GM19438 (cell line): ENCODE data around the gene PEF1.

ENCODE experiments used
- ATAC-seq: cut with Tn5 transposase; IDR thresholded peaks from one replicate; pipeline ENCODE4 v1.9.1; 2021; ENCODE audit warnings: low read depth; ENCODE audit not compliant: unreplicated experiment

The PEF1 gene

DNA sequence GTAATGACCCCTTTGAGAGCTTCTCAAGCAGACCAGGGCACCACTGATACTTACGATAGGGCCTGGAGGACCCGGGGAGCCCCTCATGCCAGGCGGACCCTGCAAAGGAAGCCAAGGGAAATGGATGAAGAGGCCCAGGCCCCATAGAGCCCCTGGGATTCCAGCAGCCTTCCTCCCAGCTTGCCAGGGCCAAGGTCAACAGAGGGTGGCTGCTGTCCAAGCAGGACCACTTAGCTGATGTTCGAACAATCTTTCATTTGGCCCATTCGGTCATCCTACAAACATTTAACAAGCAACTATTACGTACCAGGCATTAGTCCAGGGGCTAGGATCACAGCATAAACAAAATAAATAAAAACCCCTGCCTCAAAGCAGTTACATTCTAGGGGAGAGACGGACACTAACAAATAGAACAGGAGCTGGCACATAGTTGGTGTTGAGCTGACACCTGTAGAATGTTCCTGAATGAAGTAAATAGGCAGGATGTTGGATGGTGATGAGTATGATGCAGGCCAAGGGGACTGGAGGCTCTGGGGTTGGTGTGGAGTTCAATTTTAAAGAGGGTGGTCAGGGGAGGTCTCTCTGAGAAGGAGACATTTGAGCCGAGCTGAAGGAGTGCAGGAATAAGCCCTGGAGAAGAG lies 27.0 kb upstream of the PEF1 start:
- no peak for ATAC-seq

DNA sequence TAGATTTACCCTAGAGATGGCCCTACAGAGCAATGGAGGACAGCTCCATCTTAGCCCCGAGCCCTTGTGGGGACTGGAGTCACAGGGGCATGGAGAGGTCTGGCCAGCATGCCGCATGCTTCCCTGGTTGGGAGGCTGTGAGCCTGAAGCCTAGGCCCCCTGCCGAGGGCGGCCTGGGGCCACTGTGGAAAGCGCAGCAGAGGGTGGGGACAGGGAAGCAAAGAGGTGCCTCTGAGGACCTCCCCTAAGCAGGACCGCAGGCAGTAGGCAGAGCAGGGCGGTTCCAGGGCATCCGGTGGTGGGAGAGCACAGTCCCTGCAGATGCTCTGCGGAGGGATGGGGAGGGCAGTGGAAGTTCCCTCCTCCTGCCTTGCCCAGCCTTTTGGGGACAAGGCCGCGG lies 26.5 kb upstream of the PEF1 start:
- ATAC-seq, result no peak

DNA sequence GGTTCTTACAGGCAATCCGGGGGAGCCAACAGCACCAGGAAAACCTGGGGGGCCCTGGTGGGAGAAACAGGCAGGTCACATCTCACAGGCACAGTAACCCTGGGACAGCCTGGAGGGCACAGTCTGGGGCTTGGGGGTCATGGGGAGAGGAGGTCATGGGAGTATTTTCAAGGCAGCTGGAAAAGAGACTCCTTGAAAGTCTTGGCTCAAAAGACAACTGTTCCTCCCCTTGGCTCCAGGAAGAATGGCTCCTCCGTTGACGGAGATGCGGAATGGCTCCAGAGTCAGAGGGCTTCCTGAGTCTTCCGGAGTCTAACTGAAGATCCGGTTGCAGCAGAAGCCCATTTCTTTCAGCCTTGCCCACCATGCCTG lies 25.9 kb upstream of the PEF1 start:
- no peak for ATAC-seq

DNA sequence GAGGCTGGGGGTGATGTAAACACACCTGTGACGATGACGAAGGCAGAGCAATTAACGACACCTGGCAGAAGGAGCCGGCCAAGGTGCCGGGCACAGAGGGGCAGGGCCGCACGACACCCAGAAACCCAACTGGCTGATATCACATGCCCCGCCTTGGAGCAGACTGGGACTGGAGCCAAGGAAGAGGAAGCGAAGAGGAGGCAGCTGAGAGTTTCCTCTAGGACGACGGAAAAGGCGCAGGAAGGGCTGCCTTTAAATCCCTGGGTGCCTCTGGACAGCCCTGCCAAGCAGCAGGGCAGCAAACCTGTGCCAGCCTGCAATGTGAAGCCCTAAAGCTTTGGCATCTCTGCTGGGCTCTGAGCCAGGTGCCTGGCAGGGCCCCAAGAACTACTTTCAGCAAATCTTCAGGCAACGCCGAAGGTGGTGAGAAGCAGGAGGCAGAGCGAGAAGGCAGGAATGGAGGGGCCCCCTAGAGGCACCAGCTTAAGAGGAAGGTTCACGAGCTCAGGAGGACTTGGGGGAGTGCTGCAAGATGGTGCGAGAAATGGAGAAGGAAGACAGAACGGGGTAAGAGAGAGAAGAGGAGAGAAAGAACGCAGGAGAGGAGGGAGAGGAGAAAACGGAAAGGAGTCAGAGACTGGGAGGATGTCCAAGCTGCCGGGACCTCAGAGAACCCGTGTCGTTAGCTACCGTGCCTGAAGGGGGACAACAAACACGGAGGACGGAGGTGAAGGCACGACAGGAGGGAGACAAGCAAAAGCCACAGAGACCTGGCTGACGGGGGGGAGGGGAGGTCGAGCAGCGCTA lies 25.3 kb upstream of the PEF1 start:
- ATAC-seq, result no peak

DNA sequence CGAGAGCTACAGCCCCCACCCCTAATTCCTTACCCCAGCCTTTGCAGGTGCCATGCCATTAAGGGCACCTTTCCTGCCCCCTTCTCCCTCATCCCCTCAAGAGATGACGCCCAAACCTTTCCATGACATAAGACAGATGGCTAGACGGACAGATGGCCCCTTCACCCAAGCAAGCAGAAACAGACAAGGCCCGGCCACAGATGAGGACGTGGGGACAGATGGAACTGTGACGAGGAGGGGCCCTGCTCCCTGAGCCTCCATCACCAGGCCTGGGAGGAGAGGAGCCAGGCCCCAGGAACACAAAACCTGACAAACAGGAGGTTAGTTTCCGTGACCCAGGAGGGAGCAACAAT lies 24.7 kb upstream of the PEF1 start:
- ATAC-seq, result no peak

DNA sequence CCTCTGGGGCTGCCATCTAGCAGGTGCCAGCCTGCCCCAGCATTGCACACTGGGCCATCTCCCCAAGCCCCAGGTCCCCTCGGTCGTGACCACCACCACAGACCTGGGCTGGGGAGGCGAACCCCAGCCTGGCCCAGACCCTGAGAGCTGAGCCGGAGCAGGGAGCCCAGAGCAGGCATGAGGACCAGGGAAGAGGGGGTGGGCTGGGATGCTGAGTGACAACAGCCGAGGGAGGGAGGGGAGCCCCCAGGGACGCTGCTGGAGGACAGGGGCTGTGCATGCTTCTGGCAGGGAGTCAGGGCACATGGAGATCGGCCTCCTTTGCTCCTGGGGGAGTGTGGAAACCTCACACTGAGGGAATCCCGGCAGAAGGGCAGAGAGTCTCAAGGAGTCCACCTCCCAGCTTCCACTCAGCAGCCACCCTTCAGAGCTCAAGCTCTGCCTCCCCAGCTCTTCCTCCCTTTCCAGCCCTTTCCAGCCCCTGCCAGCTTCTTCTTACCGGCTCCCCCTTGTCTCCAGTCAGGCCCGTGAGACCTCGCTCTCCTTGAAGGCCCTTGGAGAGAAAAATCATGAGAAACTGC lies 23.7 kb upstream of the PEF1 start:
- no peak for ATAC-seq

DNA sequence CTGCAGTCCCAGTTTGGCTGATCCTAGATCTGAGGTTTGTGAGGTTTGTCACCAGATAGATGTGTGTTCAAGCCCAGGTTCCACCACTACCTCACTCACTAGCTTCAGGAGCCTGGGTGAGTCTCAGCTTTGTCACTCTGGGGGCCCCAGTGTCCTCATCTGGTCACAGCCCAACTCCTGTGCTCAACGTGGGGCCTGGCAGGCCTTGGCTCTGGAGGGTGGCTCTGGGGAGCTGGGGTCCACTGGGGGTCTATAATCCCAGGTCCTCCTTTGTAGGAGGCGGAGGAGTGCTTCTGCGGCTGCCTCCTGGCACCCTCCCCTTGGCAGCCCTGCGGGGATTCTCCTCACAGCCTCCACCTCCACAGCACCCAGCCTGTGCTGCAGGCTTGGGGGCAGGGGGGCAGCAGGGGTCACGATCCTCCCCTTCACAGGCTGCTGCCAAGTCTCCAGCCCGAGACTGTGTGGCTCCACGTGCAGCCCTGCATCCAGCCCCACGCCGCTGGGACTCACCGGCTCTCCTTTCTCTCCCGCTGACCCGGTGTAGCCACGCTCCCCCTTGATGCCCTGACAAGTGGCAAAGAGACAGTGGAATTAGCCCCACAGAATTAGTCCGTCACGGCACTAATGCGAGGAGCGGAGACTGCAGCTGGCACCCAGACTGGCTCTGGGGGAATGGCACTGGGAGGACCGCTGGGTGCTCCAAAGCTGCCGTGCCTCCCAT lies 22.5 kb upstream of the PEF1 start:
- no peak for ATAC-seq

DNA sequence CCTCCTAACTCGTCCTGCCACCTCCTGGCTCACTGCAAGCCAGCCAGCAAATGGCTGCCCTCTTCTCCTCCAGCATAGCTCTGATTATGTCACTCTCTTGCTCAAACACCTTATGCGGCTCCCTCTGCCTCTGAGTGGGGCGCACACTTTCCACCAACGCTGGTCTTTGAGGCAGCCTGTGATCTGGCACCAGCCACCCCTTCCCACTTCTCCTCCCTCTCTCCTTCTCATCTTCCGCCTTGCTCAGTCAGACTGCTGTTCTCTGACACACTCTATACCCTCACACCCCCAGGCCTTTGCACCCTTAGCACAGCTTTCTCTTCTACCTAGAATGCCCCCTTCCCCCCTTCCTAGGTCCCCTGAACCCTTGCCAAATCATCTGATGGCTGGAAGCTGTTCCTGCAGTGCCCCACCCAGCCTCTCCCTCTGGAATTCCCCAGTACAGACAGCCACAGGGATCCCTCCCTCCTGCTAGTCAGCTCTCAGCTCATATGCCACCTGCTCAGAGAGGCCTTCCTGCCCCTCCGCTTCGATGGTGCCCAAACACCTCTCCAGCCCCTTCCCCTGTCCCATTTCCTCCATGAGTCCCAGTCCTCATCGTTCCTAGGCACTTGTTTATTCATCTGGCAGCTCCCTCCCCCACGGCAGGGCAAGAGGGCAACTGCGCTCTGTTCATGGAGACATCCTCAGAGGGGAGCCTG lies 21.7 kb upstream of the PEF1 start:
- ATAC-seq, result no peak

DNA sequence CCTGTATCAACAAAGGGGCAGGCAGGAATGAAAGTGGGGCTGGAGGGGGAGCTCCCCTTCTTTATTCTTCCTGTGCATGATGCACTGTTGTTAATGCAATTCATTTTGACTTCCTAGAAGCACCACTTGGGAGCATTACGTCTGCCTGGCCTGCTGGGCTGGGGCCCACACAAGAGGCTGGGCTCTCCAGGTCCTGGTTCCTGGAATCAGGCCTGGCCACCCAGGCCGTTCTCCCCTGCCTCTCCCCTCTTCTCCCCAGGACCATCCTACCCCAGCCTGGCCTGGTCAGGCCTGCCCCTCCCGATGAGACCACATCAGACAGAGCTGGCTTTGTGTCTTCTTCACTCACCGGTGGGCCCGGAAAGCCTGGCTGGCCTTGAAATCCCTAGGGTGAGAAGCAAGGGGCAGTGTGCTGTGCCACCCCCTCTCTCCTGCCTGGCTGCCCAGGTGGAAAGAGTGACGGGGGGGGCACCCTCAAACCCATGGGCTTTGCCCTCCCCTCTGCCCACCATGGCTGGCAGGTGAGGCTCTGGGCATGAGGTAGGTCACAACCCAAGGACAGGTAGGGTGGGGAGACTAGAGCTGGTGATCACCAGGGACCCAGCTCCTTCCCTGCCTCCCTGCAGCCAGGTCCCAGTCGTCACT lies 20.7 kb upstream of the PEF1 start:
- no peak for ATAC-seq

DNA sequence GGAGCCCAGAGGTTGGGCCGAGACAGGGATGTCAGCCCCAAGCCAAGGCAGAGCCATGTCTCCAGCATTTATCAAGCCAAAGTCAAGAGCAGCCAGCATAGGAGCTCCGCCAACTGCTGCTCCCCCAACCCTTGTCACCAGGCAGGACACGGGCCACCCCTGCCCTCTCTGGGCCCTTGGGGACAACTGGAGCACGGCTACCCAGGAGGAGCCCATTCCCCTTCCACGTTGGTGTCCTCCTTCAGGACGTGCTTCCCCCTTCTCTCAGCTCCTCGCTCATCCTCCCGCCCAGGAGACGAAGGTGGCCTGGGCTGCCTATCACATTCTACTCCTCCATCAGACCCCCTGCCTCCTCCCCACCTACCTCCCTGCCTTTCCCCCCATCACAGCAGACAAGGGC lies 19.9 kb upstream of the PEF1 start:
- ATAC-seq, result no peak

DNA sequence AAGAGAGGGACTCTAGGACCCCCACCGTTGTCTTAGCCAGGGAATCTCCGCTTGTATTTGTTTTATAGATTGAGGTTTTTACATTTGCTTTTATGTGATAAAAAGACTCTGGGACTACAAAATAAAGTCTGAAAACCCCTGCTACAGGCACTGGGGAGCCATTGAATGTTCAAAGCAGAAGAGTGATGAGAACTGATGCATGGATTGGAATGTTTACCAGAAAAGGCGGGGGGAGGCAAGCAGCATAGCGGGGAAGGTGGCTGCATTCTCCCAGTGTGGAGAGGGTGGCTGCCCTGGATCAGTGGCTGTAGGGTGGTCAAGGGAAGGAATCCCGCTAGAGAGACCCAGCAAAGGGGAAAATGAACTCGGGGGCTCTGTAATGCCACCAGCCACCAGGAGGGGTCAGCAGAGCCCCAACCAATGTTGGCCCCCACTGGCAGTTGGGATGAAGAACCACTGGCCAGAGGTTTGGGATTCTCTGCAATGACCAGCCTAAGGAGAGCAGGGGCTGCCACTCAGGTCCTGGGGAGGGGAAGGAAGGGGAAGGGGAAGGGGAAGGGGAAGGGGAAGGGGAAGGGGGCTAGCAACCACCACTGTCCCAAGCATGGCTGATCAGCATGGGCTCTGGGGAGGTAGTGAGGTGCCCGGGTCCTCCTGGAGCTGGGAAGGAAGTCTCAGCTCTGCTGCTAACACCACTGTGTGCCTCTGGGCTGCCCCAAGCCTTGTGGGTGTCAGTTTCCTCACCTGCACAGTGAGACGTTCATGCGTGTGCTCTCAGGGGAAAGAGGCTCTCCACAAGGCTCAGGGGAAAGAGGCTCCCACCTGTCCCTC lies 19.2 kb upstream of the PEF1 start:
- no peak for ATAC-seq

DNA sequence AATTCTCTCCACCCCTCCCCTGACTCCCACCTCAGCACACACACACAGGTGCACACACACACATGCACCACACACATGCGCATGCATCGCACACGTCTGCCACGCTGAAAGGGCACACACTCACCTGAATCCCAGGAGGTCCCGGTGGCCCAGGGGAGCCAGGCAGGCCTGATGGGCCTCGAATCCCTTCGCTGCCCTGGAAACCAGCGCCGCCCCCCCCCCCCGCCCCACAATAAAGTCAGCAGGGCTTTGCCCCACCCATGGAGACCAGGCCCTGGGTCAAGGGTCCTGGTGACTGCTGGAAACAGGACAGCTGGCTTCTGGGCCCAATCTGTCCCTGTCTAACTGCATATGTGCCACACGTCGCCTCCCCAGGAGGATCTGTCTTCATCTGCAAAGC lies 17.8 kb upstream of the PEF1 start:
- ATAC-seq, result no peak

DNA sequence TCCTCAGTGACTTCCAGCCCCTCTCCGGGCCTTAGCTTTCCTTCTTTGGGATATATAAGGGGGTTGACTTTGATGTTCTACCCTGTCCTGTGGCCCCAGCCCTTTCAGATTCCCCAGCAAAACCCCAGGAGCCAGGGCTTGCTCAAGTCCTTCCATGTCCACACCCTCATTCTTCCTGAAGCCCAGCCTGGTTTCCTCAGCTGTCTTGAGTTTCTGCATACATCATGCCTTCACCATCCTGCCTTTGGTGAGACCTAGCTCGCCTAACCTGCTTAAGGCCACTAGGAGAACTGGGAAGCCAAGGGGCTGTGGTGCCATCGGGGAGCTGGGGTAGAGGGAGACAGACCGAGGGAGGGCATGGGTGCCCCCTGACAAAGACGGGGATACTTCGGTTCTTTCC lies 17.2 kb upstream of the PEF1 start:
- ATAC-seq, result no peak

DNA sequence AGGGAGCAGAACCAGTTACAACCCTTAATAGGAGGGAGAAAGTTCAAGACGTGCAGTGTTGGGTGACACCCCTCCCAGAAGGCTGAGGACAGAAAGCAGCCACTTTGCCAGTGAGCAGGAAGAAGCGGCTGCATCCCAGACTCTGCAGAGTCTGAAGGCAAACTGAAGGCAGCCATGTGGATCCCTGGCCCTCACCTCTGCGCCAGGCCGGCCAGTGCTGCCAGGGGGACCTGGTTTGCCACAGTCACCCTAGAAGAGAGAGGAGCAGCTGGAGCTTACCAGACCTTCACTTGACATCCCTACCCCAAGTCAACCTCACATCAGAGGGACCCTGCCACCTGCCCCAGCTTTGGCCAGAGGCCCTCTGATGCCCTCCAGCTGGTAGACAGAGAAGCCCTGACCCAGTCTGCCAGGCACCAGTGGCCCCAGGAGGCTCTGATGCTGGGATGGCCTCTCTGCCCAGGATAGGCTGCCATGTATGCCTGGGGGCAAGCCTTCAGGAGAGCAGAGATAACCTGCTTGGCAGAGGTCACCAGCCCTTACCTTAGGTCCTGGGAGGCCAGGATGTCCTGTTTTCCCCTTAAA lies 16.3 kb upstream of the PEF1 start:
- ATAC-seq, result no peak

DNA sequence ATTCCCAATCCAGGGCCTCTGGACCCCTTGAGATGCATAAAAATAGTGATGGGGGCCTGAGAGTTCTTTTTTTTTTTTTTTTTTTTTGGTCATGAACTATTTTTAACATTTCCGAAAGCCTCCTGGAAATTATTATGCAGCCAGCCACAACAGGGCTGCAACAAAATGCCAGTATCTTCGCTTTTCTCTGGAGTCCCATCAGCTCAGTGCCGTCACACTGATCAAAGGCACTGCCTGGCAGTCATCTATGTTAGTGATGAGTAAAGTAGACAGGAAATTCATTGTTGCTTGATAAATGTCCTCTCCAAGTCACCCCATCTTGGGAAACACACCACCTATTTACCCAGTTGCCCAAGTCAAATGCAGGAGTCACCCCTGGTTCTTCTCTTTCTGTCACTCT lies 15.2 kb upstream of the PEF1 start:
- ATAC-seq, result no peak

DNA sequence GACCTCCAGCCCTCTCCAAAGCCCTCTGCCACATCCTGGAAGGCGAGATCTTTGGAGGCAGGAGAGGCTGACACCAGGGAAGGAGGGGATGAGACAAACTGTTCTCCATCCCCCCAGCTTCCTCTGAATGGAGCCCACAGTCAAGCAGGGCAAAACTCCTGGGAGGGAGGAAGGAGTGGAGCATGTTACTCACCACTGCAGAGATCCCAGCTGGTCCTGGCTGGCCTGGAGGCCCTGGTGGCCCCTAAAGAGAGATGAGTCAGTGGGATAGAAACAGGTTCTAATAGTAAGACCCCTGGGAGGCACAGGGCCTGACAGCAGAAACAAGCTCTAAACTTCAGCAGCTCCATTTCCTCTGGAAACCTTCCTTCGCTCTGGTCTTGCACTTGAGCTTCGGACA lies 14.0 kb upstream of the PEF1 start:
- no peak for ATAC-seq

DNA sequence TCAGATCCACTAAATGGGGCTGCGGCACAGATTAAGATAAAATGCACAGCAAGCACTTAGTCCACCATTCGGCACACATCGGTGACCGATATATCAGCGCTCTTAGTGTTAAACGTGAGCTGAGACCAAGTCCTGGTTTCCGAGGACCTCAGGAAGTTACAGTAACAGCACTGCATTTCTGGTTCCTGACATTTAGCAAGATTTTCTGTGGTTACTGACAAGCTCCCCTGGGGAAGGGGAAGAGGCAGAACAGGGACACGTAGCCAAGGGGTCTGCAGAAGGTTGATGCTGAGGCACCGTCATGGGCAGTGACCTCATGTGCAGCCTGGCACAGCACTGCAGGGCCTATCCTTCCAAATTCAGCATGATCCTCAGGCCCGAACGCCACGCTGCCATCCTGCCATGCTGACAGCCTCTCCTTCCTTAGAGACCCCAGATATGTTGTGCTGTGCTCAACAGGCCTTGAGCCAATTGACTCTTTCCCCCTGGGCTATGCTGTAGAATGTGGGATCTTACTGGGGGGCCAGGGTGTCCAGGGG lies 13.4 kb upstream of the PEF1 start:
- no peak for ATAC-seq

DNA sequence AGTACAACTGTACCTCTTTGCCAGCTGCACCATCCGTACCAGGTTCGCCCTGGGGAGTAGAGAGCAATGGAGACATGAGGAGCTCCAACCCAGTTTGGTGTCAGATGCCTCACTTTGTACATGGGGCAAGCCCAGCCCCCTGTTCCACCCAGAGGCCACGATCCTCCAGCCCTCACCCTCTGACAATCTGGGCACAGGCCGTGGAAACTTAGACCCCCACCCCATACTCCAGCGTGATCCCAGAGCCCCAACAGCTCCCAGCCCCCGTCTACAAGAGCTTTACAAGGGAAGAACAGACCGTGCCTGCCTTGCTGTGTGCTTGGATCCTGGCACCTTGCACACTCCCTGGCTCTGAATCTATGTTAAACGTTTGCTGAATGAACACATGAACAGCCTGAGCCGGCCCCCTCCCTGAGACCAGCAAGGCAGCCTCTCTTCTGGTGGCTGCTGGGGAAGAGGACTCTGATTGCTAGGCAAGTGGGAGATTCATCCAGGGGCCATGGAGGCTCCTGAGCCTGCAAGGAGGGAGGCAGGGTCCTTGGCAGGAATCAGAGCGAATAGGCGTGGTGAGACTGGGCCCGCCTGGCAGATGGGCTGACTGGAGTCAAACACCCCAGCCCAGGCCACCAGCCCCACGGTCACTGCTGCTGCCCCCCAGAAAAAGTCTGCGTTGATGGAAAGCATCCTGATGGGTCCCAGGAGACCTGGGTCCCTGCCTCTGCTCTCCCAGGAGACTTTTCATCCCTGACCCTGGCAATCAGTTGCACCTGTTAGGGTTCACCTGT lies 12.5 kb upstream of the PEF1 start:
- ATAC-seq, result no peak
